ENCODE data around the gene TFF2.

The TFF2 gene

DNA sequence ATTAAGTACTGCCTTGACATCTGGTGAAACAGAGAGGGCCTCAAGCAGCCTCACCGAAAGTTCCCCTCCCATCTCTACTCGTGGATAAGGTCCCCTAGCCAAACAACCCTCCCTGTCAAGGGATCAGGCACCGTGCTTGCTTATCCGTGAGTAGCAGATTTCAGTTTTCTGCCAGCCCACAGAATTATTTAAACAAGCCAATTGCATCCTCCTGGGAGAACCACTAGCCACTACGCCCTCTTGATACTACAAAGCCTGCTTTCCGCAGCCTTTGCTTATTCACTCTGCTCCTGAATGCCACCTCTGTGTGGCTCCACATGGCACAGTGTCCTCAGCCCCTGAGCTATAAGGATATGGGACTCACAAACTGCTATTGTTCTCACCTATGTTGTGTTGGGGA is 5.9 kb upstream of the TFF2 start:
- Histone ChIP-seq H3K79me2 (ENCODE audit: insufficient read depth, low read depth) (no peaks in the 10 kb centered on the region), H4K20me1 (ENCODE audit: insufficient read depth) (no peaks in the 10 kb centered on the region), H3K4me3 (IDR thresholded peaks at IDR 0.05; ENCODE audit: insufficient read depth, low read depth, low read length) (no peak overlapping the region), H3K4me2 (no peak overlapping the region), H3K36me3 (ENCODE audit: insufficient read depth) (no peaks in the 10 kb centered on the region), H2AFZ (ENCODE audit: low read depth) (no peak overlapping the region), H3K9ac (no peak overlapping the region), H3K4me1 (ENCODE audit: low read depth, poor library complexity, severe bottlenecking) (no peaks in the 10 kb centered on the region), H3K27ac (no peak overlapping the region), H3K27me3 (ENCODE audit: insufficient read depth, low read depth) (peaks cover 24% of the 10 kb centered on the region; the same call in 1 of the 2 replicates)
- TF ChIP-seq, protein P1, sequence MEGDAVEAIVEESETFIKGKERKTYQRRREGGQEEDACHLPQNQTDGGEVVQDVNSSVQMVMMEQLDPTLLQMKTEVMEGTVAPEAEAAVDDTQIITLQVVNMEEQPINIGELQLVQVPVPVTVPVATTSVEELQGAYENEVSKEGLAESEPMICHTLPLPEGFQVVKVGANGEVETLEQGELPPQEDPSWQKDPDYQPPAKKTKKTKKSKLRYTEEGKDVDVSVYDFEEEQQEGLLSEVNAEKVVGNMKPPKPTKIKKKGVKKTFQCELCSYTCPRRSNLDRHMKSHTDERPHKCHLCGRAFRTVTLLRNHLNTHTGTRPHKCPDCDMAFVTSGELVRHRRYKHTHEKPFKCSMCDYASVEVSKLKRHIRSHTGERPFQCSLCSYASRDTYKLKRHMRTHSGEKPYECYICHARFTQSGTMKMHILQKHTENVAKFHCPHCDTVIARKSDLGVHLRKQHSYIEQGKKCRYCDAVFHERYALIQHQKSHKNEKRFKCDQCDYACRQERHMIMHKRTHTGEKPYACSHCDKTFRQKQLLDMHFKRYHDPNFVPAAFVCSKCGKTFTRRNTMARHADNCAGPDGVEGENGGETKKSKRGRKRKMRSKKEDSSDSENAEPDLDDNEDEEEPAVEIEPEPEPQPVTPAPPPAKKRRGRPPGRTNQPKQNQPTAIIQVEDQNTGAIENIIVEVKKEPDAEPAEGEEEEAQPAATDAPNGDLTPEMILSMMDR (conservative IDR thresholded peaks at IDR 0.05; ENCODE audit: low read depth, low read length): no peak

DNA sequence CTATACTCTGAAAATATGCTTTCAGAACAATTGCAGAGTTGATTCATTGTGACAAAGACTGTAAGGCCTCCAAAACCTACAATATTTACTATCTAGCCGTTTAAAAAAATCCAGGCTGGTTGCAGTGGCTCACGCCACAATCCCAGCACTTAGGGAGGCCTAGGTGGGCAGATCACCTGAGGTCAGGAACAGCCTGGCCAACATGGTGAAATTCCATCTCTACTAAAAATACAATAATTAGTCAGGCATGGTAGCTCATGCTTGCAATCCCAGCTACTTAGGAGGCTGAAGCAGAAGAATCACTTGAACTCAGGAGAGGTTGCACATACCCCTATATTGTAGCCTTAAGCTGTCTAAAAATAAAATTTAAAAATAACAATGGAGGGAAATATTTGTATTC is 5.3 kb upstream of the TFF2 start:
- no peak overlapping the region for H2AFZ ChIP-seq (ENCODE audit: low read depth)
- H3K4me2 ChIP-seq: no peak overlapping the region
- no peak overlapping the region for H3K4me3 ChIP-seq (IDR thresholded peaks at IDR 0.05; ENCODE audit: insufficient read depth, low read depth, low read length)
- no peaks in the 10 kb centered on the region for H3K4me1 ChIP-seq (ENCODE audit: low read depth, poor library complexity, severe bottlenecking)
- H3K27me3 ChIP-seq (ENCODE audit: insufficient read depth, low read depth): peaks cover 30% of the 10 kb centered on the region; the same call in 1 of the 2 replicates
- no peaks in the 10 kb centered on the region for H3K79me2 ChIP-seq (ENCODE audit: insufficient read depth, low read depth)
- no peaks in the 10 kb centered on the region for H4K20me1 ChIP-seq (ENCODE audit: insufficient read depth)
- no peak overlapping the region for H3K9ac ChIP-seq
- no peaks in the 10 kb centered on the region for H3K36me3 ChIP-seq (ENCODE audit: insufficient read depth)
- TF ChIP-seq, protein P1 (conservative IDR thresholded peaks at IDR 0.05; ENCODE audit: low read depth, low read length): no peak
- no peak overlapping the region for H3K27ac ChIP-seq

DNA sequence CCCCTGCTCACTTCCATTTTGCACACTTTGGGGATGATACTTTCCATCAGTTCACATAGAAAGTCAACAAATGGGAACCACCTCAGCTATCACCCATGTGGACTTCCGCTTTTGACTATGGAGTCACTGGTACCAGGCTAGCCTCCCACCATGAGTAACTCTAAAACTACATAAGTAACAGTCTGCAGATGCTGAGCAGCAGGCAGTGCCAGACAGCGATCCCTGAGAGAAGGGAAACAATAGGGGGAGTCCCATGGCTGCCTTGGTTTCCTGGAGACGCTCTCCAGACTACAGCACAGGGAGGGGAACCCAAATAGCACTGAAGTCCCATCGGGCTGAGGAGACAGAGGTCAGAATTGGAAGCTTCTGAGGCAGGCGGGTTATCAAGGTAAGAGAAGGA is 2.8 kb upstream of the TFF2 start:
- Histone ChIP-seq H3K4me1 (ENCODE audit: low read depth, poor library complexity, severe bottlenecking) (no peaks in the 10 kb centered on the region), H3K36me3 (ENCODE audit: insufficient read depth) (no peaks in the 10 kb centered on the region), H3K27ac (no peak overlapping the region), H2AFZ (ENCODE audit: low read depth) (no peak overlapping the region), H3K4me2 (no peak overlapping the region), H4K20me1 (ENCODE audit: insufficient read depth) (no peaks in the 10 kb centered on the region), H3K4me3 (IDR thresholded peaks at IDR 0.05; ENCODE audit: insufficient read depth, low read depth, low read length) (no peak overlapping the region), H3K79me2 (ENCODE audit: insufficient read depth, low read depth) (no peaks in the 10 kb centered on the region), H3K27me3 (ENCODE audit: insufficient read depth, low read depth) (peaks cover 37% of the 10 kb centered on the region), H3K9ac (no peak overlapping the region)
- TF ChIP-seq, protein P1 (conservative IDR thresholded peaks at IDR 0.05; ENCODE audit: low read depth, low read length): no peak

DNA sequence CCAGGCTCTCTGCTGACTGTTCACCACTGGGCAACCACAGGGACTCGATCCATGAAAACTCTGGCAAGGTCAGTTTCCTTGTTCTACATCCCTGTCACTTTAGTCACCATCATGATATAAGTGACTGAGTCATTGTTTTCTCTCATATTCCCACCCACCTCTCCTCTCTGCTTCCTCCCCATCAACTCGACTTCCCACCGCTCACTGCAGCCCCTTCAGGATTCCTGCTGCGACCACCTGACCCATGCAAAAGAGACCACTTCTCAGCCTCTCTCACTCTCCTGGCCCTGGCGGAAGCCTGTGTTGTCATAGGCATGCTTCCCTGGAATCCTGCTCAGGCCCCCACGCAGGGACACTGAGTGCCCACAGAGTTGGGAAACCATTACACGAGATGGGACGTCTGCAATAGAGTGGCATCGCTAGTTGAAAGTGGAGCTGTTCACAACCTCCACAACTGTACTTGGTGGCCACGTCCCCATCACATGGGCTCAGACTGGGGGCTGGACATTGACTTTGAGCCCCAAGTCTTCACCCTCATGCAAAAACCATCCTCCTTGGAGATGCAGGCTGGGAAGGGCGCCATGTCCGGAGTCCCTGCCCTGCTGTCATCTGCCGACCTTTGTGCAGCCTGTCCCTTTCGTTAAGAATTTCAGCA is 1.8 kb upstream of the TFF2 start:
- Histone ChIP-seq H3K27me3 (ENCODE audit: insufficient read depth, low read depth) (peaks cover 37% of the 10 kb centered on the region), H3K27ac (no peak overlapping the region), H3K9ac (no peak overlapping the region), H3K4me3 (IDR thresholded peaks at IDR 0.05; ENCODE audit: insufficient read depth, low read depth, low read length) (no peak overlapping the region), H3K4me2 (no peak overlapping the region), H4K20me1 (ENCODE audit: insufficient read depth) (no peaks in the 10 kb centered on the region), H3K79me2 (ENCODE audit: insufficient read depth, low read depth) (no peaks in the 10 kb centered on the region), H2AFZ (ENCODE audit: low read depth) (no peak overlapping the region), H3K36me3 (ENCODE audit: insufficient read depth) (no peaks in the 10 kb centered on the region), H3K4me1 (ENCODE audit: low read depth, poor library complexity, severe bottlenecking) (no peaks in the 10 kb centered on the region)
- TF ChIP-seq, protein P1 (conservative IDR thresholded peaks at IDR 0.05; ENCODE audit: low read depth, low read length): no peak
